ENCODE data around the gene RLBP1.

RLBP1 gene

GRCh38 chr15:89177633-89178306, 43.6 kb downstream of the RLBP1 start:
- DNase-seq = peak; percentile 44 to 72

GRCh38 chr15:89177116-89177515, 44.3 kb downstream of the RLBP1 start:
- DNase-seq = no peak

DNA sequence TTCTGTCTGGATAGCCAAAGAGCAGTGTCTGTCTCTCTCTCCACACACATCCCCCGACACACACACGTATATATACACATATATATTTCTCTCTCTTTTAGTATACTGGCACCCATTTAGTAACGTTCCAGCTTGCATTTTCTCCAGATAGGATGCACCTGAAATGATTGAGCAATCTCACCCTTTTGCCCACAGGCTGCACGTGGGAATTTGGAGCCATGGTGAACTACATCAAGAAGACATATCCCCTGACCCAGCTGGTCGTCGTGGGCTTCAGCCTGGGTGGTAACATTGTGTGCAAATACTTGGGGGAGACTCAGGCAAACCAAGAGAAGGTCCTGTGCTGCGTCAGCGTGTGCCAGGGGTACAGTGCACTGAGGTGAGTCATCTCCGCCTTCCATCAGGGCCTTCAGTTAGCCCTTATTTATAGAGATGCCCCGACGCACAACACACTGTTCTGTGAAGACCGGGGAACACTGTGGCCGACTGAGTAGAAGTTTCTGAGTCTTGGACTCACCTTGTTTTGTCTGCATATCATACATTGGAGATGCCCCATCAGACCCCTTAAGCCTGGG, 45.7 kb downstream of the RLBP1 start:
- no peak for DNase-seq

GRCh38 chr15:89174476-89174875, 46.9 kb downstream of the RLBP1 start:
- DNase-seq = no peak

DNA sequence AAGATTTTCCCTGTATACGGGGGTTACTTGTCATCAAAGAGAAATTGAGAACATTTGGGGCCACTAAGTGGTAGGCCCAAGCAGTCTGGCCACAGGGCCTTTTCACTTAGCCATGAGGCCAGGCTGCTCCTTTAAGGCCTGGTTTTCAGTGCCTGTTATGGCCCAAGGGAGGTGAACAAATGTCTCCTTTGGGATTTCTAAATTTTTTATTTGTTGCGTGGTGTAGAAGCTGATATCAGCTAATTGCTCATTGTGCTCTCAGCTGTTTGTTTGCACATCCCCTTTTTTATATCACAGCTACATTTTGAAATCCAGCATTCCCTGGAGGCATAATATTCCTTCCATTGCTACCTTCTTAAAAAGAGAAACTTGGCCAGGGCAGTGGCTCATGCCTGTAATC, 48.5 kb downstream of the RLBP1 start:
- DNase-seq = no peak

DNA sequence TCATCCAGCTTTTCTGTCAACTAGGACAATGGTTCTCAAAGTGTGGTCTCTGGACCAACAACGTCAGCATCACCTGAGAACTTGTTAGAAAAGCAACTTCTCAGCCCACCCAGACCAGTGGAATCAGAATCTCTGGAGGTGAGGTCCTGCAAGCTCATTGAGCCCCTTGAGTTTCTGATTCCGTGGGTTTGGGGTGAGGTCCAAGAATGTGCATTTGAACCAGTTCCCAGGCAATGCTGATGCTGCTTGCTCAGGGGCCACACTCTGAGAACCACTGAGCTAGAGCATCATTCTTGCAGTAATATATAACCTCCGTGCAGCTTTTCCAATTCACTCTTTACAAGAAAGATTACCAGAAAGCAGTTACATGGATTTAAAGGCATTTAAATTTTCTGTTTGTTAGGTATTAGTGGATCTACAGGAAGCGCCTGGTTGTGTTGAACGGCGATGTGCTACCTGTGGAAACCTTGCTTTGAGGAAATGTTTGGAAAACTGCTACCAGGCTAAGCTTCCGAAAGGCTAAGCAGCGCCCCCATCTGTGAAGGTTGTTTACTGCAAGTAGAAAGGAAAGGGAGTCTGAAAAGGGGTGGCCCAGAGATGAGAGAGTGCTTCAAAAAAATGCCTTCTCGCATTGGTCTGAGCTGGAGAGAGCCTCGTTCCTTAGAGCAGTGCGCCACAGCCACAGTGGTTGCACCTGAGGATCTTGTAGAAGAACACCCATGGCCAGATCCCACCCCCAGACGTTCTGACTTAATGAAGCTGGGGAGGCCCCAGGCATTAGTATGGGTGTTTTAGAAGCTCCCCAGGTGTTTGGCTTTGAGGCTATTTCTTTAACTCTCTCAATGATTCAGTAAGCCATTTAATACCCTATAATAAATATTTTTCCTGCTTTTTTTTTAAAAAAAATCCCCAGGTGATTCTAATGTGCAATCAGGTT, 50.0 kb downstream of the RLBP1 start:
- peak; percentile 22 to 36 for DNase-seq

DNA sequence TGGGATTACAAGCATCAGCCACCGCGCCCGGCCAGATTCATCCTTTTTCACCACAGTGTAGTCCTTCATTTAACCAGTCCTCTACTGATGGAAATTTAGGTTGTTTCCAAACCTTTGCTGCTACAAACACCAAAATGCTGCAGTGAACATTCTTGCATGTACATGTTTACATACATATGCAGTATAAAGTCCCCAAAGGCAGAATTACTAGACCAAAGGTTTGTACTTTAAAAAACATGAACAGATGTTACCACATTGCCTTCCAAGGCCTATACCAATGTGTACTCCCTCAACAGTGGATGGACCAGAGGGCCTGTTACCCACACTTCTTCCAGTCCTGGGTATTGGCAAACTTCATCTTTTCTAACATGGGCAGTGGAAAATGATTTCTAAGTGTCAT, 51.0 kb downstream of the RLBP1 start:
- no peak for DNase-seq

DNA sequence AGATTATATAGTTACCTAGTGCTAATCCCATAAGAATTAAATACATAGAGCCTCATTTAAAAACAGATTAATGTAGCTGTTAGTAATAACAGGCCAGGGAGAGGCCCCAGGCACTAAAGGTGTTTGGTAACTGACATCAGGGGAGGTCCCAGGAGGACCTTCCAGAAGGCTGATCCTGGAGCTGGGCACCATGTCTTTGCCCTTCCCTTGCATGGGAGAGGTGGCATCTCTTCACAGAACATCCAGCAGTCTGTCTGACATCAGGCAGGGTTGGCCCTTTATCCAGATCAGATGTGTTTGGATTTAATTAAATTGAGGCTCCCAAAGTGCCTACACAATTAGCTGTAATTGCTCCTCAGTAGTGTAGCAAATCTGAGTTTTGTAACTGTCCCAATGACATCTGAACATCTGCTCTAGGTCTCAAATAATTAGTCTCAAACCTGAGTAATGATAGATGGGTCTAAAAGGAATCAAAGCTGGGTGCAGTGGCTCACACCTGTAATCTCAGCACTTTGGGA, 53.0 kb downstream of the RLBP1 start:
- DNase-seq = no peak

DNA sequence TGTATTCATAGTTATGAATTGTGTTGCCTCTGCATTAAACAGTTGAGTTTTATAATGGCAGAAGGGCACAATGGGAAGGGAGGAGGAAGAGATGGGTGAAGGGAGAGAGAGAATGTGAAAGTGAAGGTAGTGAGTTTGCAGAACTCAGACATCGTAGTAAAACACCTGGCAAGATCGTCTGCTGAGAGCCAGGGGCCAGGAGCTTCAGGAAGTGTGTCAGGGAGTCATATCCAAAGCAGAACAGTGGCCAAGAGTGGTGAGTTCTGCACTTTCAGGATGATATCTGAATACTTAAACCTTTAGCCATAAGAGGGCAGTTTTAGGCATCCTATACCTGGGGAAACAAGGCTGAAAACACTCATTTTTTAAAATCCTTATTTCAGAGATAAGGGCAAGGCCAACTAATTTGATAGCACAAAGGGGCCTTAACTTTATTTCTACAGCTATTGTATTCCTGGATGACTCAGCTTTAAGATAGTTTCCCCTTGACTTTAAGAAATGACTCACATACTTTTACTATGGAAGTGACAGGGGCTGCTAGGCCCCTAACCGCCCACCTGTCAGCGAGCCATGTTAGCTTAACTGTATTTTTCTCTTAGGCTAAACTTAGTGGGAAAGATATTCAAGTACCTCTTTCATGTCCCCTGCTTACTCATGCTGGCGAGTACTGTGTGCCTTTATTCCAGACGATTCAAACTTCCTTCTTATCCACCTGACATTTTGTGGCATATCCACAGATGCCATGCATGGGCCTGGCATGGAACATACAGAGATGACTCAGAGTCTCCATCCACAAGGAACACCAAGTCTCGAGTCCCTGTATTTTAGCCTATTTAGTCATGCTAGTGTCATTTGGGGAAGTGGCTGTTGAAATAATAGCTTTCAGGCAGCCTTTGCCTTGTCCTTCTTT, 53.9 kb downstream of the RLBP1 start:
- no peak for DNase-seq

DNA sequence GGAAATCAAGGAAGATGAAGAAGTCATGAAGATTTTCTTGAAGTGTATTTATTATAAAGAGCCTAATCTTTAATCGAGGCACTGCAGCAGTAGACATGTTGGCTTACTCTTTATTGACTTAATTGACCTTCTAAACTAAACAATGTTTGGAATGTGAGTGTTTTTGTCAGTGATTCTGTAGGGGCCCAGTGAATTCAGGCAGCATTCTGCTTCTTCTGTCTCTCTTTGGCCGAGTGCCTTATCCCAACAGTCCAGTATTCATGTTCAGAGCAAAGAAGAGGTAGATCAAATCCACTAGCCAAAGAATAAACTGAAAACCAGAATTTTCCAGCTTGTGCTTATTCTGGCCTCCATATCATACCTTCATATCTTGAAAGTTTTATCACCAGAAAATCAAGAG, 55.7 kb downstream of the RLBP1 start:
- DNase-seq = no peak

DNA sequence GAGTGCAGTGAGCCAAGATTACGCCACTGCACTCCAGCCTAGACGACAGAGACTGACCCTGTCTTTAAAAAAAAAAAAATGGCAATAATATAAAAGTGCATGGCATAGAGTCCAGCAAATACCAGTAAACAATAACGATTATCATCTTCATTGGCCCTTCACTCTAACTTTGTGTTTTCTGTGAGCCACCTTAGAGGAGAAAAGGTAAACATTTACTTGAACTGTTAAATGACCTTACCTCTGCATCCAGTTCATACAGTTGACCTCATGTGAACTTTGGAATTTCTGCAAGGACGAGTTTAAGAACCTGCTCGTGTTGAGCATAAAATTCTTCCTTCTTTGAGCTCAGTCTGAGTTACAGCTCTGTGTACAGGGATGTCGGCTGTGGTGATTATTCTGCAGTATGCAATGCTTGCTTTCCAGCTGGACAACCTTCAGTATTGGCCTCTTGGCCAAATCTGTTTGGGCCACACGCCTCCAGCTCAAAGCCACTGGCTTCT, 56.6 kb downstream of the RLBP1 start:
- no peak for DNase-seq

DNA sequence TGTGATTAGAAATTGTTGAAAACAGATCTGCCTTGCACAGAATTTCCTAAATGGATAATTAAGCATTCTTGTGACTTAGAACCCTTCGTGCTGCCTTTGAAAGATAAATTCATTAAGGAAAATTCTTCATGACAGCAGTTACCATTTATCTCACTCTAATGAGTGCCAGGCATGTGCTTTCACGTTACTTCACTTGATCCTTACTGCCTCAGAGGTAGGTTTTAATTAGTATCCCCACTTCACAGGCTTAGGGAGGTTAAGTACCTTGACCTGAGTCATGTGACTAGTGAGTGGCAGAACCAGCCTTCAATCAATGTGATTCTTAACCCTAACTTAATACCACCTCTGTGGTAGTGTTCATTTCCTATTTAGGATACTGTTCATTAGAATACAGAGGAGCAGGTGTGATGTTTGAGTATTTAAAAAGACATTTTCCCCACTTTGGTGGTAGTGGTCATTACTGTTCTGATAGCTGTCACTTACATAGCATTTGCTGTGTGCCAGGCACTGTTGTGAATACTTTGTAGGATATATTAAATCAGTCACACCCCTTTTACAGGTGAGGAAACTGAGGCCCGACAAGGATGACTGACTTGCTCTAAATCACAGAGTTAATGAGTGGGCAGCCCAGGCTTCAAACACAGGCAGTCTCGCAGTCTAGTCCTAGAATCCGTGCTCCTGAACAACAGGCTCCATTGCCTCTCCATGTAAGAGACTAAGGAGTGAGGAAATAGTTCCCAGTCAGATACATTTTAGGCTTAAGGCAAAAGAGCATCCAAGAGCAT, 57.9 kb downstream of the RLBP1 start:
- no peak for DNase-seq

DNA sequence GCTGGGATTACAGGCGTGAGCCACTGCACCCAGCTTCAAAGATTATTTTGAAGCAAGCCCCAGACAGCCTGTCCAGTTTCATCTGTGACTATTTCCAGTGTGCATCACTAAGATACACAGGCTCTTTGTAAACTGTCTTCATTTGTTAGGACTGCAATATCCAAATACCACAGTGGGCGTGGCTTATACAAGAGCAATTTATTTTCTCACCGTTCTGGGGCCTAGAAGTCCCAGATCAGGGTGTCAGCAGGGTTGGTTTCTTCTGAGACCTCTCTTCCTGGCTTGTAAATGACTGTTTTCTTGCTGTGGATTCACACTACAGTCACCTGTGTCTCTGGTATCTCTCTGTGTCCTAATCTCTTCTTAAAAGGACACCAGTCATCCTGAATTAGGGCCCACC, 59.7 kb downstream of the RLBP1 start:
- no peak for DNase-seq

Data from AML-193 (cell line).